NT2/D1 (cell line): Measurements from ENCODE around the gene GPR18.

Experiments used
- DNase-seq: peaks from one replicate; pipeline ENCODE4 v3.0.0-alpha.2; 2011; ENCODE audit warnings: low read depth, low spot score
- H3K27me3 ChIP-seq: 2 replicates; pipeline ENCODE4 v1.6.0; 2011; ENCODE audit warnings: mild to moderate bottlenecking; ENCODE audit not compliant: insufficient read length, insufficient read depth
- H3K36me3 ChIP-seq: 2 replicates; pipeline ENCODE4 v1.6.1; 2011; ENCODE audit warnings: mild to moderate bottlenecking, low read length, mixed read lengths; ENCODE audit not compliant: insufficient read depth, insufficient read length
- H3K4me1 ChIP-seq: 2 replicates; pipeline ENCODE4 v1.5.1; 2011; ENCODE audit not compliant: insufficient read depth, insufficient read length
- H3K4me3 ChIP-seq: 2 replicates; pipeline ENCODE4 v1.5.1; 2011; ENCODE audit warnings: low read depth; ENCODE audit not compliant: insufficient read length
- H3K9ac ChIP-seq: 2 replicates; pipeline ENCODE4 v1.6.0; 2011; ENCODE audit warnings: low read depth; ENCODE audit not compliant: insufficient read length
- H3K9me3 ChIP-seq: 2 replicates; pipeline ENCODE4 v1.5.1; 2011; ENCODE audit warnings: mild to moderate bottlenecking, low read length; ENCODE audit not compliant: insufficient read depth
- SUZ12 ChIP-seq: IDR thresholded peaks from 2 replicates; pipeline ENCODE4 v1.6.1; 2011; ENCODE audit not compliant: insufficient read length, insufficient read depth; ENCODE audit errors: extremely low read depth
- YY1 ChIP-seq: IDR thresholded peaks from 2 replicates; pipeline ENCODE4 v1.6.1; 2011; ENCODE audit not compliant: insufficient read length, insufficient read depth
- ZNF274 ChIP-seq: IDR thresholded peaks from 2 replicates; pipeline ENCODE4 v1.6.1; 2011; ENCODE audit warnings: mild to moderate bottlenecking, low read depth, low read length

Gene GPR18

GRCh38 chr13:99302637-99303505 lies 44.7 kb upstream of the GPR18 start:
- Histone ChIP-seq H3K4me3 (no peak overlapping the region), H3K9ac (no peak overlapping the region), H3K9me3 (no peaks in the 10 kb centered on the region), H3K36me3 (no peaks in the 10 kb centered on the region), H3K4me1 (no peaks in the 10 kb centered on the region), H3K27me3 (no peaks in the 10 kb centered on the region)
- DNase-seq, result no peak
- TF ChIP-seq ZNF274, result no peak
- TF ChIP-seq SUZ12, result no peak
- TF ChIP-seq YY1, result no peak

GRCh38 chr13:99301913-99302636 lies 43.9 kb upstream of the GPR18 start:
- Histone ChIP-seq H3K9me3 (no peaks in the 10 kb centered on the region), H3K36me3 (no peaks in the 10 kb centered on the region), H3K9ac (no peak overlapping the region), H3K27me3 (no peaks in the 10 kb centered on the region), H3K4me1 (no peaks in the 10 kb centered on the region), H3K4me3 (no peak overlapping the region)
- TF ChIP-seq YY1 (no peak), ZNF274 (no peak), SUZ12 (no peak)
- no peak for DNase-seq

- no peaks in the 10 kb centered on the region for H3K27me3 ChIP-seq
- TF ChIP-seq YY1 (no peak), SUZ12 (no peak), ZNF274 (no peak)
- no peaks in the 10 kb centered on the region for H3K9me3 ChIP-seq
- no peak for DNase-seq
- H3K36me3 ChIP-seq, result no peaks in the 10 kb centered on the region
- no peak overlapping the region for H3K4me3 ChIP-seq
- H3K9ac ChIP-seq, result no peak overlapping the region
- no peaks in the 10 kb centered on the region for H3K4me1 ChIP-seq
These were observed 43.1 kb upstream of the GPR18 start for GRCh38 chr13:99301056-99301838.

- no peak for DNase-seq
- Histone ChIP-seq H3K27me3 (no peaks in the 10 kb centered on the region), H3K4me1 (no peaks in the 10 kb centered on the region), H3K9ac (no peak overlapping the region), H3K36me3 (peaks cover 7% of the 10 kb centered on the region), H3K9me3 (no peaks in the 10 kb centered on the region), H3K4me3 (no peak overlapping the region)
- TF ChIP-seq YY1 (no peak), ZNF274 (no peak), SUZ12 (no peak)
These were observed 41.8 kb upstream of the GPR18 start for GRCh38 chr13:99299920-99300341.

GRCh38 chr13:99299256-99299919 lies 41.2 kb upstream of the GPR18 start:
- DNase-seq, result no peak
- no peaks in the 10 kb centered on the region for H3K9me3 ChIP-seq
- TF ChIP-seq YY1 (no peak), ZNF274 (no peak), SUZ12 (no peak)
- H3K4me3 ChIP-seq, result no peak overlapping the region
- H3K4me1 ChIP-seq, result no peaks in the 10 kb centered on the region
- H3K36me3 ChIP-seq, result peaks cover 10% of the 10 kb centered on the region
- H3K9ac ChIP-seq, result no peak overlapping the region
- no peaks in the 10 kb centered on the region for H3K27me3 ChIP-seq

GRCh38 chr13:99298056-99298455 lies 39.9 kb upstream of the GPR18 start:
- no peak for TF ChIP-seq YY1
- TF ChIP-seq SUZ12, result no peak
- no peak for TF ChIP-seq ZNF274
- Histone ChIP-seq H3K27me3 (no peaks in the 10 kb centered on the region), H3K9ac (no peak overlapping the region), H3K4me1 (no peaks in the 10 kb centered on the region), H3K9me3 (no peaks in the 10 kb centered on the region), H3K36me3 (peaks cover 13% of the 10 kb centered on the region), H3K4me3 (no peak overlapping the region)
- no peak for DNase-seq

GRCh38 chr13:99297331-99297730 lies 39.2 kb upstream of the GPR18 start:
- Histone ChIP-seq H3K27me3 (no peaks in the 10 kb centered on the region), H3K36me3 (peaks cover 14% of the 10 kb centered on the region), H3K9ac (no peak overlapping the region), H3K9me3 (no peaks in the 10 kb centered on the region), H3K4me3 (no peak overlapping the region), H3K4me1 (no peaks in the 10 kb centered on the region)
- no peak for DNase-seq
- TF ChIP-seq ZNF274, result no peak
- no peak for TF ChIP-seq YY1
- TF ChIP-seq SUZ12, result no peak
